IPS-NIHi7 (cell line): Measurements from ENCODE around the gene TM6SF1.
"Not testable (repeated sequence)": the region's sequence is repeated elsewhere in the genome, so short reads cannot be mapped to it uniquely, and the experiment has no call there.

Source experiments
- DNase-seq: peaks from one replicate; pipeline ENCODE4 v3.0.0; 2012; ENCODE audit warnings: mixed read lengths; ENCODE audit errors: extremely low spot score

Gene TM6SF1

DNA sequence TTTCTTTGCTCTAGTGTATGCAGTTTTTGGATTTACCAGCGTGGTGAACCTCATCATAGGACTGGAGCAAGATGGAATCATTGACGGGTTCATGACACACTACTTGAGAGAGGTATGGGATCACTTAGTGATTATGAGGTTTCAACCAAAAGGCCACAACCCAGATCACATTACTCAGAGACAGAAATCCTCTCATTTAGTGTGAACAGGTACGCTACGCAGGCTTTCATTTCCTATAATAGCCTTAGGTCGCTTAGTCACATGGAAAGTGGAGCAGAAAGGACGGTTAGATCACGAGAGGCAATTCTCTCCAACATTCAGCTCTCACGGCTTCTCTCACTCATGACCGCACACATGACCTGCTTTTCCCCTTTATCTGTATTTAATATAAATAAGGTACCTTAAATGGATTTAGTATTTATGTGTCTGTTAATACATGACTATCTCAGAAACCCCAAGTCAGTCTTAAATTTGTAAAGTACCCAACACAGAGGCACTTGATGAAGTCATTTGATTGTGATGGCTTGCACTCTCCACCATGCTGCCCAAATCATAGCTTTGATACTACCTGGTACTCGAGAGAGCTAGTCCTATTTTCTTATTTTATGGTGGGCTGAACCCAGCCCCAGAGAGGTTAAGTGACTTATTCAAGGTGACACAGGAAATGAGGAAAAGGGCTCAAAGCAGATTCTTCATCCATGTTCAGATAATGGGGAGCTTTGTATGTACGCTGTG, 8.6 kb downstream of the TM6SF1 start:
- no peak for DNase-seq

DNA sequence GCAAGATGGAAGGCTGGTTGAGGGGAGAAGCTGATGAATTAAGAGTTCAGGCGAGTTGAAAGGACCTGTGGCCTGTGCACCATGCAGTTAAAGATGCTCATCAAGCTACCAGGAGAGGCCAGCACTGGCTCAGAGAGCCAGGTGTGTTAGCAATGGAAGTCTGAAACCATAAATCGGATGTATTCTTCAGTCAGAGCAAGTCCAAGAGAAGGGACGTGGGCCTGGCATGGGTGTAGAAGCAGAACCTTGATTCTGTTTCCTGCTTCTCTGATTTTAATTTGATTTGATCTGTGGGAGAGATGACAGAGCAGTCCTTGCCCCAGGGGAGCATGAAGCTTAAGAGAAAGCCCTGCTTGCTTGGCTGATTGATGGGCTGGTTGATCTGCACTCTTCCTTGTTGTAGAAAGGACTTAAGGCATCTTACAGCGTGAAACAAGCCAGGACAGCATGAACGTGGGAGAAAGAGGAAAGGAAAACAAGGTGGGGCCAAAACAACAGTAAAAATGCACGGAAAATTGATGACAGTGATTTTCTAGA, 10.9 kb downstream of the TM6SF1 start:
- no peak for DNase-seq

DNA sequence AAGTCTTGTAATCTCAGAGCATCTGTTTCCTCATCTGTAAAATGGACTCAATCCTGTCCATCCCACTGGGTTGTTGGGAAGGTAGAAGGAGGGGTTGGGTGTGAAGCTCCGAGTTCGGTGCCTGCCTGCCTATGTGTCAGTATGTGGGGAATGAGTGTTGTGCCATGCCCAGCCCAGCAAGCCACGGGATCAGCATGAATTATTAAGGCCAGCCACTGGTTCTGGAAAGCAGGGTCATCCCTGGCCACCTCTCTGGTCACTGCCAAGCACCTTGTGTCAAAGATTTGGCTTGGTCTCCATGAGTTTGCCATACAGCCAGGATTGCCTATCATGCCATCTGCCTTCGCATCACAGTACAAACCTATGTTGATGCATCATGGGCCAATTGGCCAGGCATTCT, 11.5 kb downstream of the TM6SF1 start:
- DNase-seq = no peak

DNA sequence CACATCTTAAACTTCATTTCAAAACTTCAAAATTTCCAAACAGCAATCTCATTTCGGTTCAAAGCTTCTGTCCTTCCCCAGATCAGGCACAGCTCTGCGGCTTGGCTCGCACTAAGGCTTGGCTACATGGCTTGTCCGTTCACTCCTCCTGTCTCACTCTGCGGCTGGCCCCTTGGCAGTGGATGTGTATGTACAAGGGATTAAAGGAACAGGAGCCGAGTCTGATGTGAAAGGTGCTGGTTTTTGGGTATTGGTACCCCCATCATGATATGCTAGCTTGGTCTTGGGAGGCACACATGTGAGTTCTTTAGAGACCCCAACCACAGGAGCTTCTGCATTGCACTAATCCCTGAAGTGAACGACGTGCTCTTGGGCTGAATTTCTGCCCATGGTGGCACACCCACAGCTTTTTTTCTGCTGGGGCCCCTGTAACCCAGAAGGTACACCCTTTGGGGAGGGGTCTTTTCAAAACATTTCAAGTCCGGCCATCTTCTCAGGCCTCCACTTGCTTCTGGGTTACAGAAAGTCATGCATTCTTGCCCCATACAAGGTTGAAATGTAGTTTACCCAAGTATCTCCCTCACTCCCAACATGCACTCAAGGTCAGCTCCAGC, 12.6 kb downstream of the TM6SF1 start:
- no peak for DNase-seq

DNA sequence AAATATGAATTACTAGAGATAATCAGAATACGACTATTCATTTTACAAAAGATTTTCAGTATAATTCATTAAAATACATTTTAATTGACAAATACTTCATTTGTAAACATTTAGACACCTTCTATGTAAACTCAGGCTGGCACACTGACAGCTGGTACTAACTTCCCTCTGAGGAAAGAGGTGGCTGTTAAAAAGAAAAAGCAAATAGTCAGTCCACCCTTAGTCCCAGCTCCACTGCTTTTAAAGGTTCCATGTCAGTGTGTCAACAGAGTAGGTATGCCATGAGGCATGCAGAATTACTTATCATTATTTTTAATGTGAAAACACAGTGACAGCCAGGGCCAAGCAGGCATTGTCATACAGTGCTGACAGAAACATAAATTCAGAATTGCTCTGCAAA, 16.1 kb downstream of the TM6SF1 start:
- DNase-seq = no peak

DNA sequence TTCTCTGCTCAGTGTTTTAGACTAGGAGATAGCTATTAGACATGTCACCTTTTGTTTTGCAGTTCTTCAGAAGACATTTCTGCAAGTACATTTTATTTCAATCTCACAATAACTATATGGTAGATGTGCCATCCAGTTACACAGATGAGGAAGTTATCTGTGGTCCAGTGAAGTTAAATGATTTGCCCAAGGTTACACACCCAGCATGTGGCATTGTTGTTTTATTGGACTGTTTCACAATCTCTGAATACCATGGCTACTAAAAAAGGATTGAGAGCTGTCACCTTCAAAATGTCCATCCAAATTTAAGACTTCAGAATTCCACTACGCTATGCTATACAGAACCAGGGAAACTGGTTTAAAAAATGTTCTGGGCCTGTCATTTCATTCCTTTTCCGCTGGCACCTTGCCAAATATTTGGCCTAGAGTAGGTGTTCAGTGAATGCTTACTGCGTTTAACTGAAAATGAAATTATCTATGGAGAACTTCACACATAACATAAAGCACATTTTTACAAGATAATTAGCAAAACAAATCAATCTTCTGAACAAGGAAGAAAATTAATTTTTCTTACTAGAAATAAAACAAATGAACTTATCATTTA, 20.2 kb downstream of the TM6SF1 start:
- no peak for DNase-seq

DNA sequence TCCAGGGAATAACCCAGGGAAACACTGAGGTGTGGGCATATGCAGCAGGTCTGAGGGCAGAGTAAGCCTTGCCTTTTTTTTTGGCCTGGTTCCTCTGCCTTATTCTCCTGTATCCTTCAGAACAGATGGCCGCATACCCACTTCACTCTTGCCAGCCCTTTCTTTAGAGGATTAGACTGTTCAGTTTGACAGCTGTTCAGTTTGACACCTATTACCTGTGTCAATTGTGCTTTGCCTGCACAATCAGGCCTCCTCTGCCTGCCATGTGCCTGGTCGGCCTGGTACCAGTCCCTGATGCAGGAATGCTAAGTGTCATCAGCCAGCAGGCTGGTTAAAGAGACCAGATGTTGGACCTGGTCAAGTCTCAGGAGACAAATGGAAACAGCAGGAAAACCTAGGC, 22.3 kb downstream of the TM6SF1 start:
- DNase-seq = no peak

DNA sequence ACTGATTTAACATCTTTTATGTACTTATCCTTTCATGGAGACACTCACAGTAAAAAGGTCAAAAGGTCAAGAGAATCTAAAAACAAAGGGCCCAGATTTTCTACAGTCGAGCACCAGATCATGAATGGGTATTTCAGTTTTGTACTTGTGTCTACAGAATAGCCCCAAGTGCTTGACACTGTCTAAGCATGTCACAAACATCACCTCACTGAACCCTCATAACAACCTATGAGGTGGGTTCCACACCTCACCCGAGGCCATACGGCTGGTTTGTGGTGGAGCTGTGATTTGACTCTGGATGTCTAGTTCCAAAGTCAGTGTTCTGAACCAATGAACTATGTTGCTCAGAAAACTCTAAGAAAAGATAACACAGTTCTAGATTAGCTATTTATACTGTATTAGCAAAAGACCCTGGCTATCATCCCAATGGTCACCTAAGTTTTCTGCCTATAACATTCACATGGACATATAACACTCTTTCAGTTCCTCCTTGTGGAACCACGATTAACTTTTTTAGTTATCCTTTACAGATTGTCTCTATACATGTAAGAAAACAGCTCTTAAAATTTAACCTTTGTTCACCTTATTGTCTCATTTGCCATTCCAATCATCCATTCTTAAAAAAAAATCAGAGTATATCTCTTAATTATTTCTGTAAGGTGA, 25.5 kb downstream of the TM6SF1 start:
- no peak for DNase-seq

DNA sequence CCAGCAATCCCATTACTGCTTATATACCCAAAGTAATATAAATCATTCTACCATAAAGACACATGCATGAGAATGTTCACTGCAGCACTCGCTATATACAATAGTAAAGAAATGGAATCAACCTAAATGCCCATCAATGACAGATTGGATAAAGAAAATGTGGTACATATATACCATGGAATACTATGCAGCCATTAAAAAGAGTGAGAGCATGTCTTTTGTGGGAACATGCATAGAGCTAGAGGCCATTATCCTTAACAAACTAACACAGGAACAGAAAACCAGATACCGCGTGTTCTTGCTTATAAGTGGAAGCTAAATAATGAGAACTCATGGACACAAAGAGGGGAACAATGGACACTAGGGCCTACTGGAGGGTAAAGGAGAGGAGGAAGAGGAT, 34.7 kb downstream of the TM6SF1 start:
- not testable (repeated sequence) for DNase-seq

DNA sequence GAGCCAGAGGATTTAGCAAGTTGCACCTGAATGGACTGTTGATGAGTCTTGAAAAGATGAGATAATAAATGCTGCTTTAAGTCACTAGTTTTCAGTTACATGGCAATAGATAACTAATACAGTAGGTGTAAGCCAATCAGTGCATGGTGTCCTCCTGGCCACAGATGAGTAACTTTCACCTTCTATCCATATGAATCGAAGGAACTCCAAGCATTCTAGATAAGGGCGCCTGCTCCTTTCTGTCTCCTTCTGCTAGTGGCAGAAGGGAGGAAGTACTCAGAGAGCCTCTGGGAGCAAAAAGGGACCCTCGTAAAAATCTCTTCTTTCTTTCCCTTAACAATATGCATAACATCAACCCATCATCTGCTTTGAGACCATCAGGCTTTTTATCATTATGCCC, 37.3 kb downstream of the TM6SF1 start:
- peak; percentile 20 for DNase-seq

- no peak for DNase-seq
These were observed 45.8 kb downstream of the TM6SF1 start for GRCh38 chr15:83153288-83153687.

DNA sequence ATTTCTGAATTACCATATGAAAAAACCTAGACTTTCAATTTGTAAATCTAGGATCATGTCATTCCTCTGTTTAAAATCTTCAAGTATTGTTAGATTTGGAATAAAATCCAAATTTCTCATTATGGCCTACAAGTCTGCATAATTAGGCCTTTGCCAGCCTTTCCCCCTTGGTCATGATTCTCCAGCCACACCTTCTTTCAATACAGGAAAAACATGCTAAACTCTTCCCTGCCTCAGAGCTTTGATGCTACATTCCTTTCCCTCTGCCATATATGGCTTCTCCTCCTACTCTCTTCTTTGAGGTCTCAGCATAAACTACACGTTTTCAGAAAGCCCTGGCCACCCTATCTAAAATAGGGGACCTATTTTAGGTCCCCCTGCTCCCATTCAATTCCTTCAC, 48.5 kb downstream of the TM6SF1 start:
- DNase-seq = no peak

DNA sequence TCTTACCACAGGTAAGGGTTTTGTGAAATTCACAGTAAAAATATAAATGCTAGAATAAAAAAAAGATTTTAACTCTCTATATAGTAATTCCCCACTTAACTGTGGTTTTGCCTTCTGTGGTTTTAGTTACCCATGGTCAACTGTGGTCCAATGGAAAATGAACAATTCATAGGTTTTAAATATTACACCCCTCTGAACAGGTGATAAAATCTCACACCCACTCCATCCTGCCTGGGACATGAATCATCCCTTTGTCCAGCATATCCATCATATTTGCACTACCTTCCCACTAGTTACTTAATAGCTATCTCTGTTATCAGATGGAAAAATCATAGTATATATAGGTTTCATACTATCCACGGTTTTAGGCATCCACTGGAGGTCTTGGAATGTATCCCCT, 50.9 kb downstream of the TM6SF1 start:
- no peak for DNase-seq

DNA sequence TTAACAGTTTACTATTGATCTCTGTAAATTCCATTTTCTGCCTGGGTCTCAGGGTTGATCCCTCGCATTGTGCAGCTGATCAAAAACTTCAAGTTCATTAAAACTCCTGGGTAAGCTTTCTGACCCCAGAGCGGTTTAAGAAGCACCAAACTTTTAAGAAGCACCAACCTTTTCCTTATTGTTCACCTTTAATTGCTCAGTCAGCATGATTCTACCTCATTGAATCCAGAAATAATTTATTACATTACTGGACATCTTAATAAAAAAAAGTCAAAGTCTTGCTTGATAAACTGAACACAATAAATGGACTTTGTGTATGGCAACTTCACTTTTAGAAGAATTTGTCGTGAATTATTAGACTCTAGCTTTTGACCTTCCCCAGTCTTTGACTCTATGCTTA, 53.3 kb downstream of the TM6SF1 start:
- DNase-seq = no peak

GRCh38 chr15:83163032-83163431, 55.6 kb downstream of the TM6SF1 start:
- DNase-seq = no peak

DNA sequence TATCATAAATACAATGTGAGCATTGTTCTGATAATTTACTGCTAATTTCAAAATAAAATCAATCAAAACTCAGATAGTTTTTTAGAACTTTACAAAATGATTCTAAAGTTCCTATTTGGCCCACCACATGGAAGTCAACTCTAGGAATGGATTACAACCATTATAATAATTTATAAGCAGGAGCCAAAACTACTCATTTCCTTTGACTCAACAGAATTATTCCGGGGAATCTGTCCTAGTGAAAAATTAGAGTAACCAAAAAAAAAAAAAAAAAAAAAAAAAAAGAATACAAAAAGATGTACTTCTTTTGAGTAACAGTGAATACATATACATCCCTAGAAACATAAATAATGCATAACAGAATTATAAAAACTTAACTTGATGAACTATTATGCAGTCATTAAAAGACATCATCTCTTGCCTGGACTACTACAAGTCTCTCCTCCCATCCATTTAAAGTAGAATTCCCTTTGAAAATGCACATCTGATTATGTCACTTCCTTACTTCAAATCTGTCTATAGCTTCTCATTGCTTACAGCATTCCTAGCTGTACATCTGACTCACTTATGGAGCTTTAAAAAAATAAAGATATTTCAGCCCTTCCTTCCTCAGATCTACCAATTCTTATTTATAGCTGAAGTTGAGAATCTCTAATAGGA, 56.8 kb downstream of the TM6SF1 start:
- no peak for DNase-seq

DNA sequence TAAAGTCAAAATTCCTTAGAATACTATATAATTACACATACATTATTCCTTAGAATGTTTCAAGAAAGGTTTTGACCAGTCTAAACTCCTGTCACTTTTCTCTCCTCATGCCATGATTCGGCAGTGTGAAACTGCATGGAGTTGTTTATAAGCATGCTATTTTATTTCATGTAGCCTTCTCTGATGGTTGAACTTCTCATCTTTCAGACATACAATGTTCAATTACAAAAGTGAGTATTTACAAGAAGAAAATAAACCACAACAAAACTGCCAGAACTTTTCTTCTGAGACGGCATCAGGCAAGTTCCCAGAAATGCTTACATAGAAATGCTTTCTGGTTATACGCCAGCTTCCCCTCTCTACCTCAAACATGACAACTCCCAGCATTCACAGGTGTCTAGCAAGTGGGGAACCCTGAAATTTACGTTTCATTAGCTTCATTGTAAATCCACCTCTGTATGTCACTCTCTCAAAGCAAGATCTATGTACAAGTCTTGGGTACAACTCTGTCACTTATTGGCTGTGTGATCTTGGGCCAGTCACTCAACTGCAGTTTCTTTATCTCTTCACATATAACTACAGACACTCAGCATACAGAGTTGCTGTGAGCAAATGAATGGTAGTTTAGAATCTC, 57.4 kb downstream of the TM6SF1 start:
- DNase-seq = no peak

DNA sequence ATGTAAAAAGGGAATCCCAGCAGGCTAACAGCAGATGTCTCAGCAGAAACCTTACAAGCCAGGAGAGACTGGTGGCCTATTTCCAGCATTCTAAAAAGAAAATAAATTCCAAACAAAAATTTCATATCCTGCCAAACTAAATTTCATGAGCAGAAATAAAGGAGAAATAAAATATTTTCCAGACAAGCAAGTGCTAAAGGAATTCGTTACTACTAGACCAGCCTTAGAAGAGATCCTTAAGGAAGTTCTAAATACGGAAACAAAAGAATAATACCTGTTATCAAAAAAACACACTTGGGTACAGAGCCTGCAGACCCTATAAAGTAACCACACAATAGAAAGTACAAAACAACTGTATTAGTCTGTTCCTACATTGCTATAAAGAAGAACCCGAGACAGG, 58.8 kb downstream of the TM6SF1 start:
- DNase-seq = no peak

DNA sequence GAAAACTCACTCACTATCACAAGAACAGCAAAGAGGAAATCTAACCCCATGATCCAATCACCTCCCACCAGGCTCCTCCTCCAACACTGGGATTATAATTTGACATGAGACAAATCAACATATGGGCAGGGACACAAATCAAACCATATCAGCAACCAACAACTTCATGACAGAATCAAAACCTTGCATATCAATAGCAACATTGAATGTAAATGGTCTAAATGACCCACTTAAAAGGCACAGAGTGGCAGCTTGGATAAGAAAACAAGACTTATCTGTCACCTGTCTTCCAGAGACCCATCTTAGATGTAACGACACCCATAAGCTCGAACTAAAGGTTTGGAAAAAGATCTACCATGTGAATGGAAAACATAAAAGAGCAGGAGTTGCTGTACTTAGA, 59.4 kb downstream of the TM6SF1 start:
- DNase-seq = no peak

GRCh38 chr15:83169576-83169975, 62.1 kb downstream of the TM6SF1 start:
- not testable (repeated sequence) for DNase-seq

DNA sequence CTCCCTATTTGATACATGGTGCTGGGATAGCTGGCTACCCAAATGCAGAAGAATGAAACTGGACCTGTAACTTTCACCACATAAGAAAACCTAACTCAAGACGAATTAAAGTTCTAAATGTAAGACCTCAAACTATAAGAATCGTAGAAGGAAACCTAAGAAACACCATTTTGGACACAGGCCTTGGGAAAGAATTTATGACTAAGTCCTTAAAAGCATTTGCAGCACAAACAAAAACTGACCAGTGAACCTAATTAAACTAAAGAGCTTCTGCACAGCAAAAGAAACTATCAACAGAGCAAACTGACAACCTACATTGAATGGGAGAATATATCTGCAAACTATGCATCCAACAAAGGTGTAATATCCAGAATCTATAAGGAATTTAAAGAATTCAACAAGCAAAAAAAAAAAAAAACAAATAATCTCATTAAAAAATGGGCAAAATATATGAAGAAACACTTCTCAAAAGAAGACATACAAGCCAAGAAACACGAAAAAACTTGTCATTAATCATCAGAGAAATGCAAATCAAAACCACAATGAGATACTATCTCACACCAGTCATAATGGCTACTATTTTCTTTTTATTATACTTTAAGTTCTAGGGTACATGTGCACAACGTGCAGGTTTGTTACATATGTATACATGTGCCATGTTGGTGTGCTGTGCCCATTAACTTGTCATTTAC, 63.2 kb downstream of the TM6SF1 start:
- DNase-seq = no peak
